ENCODE measurements around the gene FRRS1L.

FRRS1L gene

GRCh38 chr9:109100543-109101201 lies 66.4 kb downstream of the FRRS1L start:
- no peak for DNase-seq

- DNase-seq = no peak
Observed at GRCh38 chr9:109098960-109099308, 68.1 kb downstream of the FRRS1L start.

DNA sequence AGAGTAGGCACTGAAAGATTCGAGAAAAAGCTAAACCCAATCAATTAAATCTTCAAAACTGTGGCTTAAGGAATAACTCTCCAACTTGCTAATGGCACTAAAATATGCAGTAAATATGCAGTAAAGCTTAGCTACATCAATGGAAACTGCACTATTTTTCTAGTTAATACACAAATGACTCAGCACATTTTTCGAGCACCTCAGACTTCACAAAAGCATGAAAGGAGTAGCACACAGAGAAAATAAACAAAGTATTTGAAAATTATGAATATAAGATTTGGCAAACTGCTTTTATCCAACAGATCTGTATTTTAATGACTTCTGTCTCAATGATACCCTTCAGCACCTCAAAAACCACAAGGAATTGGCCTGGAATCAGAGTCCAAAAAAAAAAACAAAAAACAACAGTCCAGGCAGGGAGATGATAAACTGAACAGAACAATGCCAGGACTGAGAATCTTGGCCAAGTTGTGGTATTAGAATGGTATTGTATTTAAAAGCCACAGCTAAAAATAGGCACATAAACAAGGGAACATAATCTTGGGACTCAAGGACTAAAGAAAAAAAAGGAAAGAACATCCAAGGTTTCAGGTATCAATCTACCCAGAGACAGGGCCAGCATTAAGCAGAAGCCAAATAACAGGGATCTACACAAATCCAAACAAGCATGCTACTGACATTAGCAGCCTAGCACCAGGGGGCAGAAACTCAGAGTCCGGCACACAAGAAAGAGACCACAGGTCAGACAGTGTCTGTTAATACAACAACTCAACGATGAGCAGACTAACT lies 68.7 kb downstream of the FRRS1L start:
- no peak for DNase-seq

GRCh38 chr9:109097146-109097545 lies 69.9 kb downstream of the FRRS1L start:
- DNase-seq = no peak

DNA sequence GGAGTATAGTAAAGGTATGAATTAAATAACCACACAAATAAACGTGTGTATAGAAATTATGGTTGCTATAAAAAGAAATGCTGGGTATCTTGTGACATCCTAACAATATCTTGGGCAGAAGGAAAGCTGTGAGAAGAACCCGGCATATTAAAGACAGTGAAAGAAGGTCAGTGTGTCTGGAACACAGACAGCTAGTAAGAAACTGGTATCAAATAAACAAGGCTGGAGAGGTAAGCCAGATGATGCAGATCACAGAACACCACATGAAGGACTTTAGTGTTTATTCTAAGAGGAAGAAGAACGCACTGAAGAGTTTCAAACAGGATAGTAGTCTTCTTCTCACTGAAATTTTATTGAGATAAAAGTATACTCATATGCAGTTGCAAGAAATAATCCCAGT lies 71.7 kb downstream of the FRRS1L start:
- no peak for DNase-seq

DNA sequence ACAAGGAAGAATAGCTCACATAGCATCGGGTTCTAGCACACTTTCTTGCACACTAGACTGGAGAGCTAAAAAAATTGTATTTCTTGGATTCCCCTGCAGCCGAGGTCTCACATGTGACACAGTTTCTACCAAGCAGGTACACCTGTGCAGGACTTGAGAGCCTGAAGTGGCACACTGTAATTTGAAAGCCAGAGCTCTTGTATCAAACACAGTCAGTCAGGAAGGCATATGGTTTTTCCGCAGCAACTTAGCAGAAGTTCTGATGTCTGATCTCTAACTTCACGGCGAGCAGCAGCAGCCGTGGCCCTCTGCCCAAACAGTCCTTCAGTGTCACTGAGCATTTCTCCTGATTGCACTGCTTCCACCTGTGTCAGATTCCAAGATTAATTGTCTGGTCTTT lies 72.8 kb downstream of the FRRS1L start:
- no peak for DNase-seq

- no peak for DNase-seq
Observed at GRCh38 chr9:109092587-109092986, 74.5 kb downstream of the FRRS1L start.

GRCh38 chr9:109092051-109092580 lies 74.9 kb downstream of the FRRS1L start:
- no peak for DNase-seq

DNA sequence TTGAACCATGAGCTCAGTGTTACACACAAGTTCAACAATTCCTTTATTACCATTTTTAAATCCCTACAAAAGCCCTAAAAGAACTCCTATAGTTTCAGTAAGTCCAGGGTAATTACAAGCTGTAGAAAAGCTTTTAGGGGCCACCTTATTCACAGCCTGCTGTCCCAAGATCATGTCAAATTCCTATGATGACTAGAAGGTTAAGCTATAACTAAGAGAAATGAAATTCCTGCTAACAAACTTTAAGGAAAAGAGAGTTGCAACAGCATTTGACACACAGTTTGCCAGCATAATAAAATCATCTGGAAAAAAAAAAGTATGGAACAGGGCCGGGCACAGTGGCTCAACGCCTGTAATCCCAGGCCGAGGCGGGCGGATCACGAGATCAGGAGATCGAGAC lies 78.8 kb downstream of the FRRS1L start:
- DNase-seq = no peak

DNA sequence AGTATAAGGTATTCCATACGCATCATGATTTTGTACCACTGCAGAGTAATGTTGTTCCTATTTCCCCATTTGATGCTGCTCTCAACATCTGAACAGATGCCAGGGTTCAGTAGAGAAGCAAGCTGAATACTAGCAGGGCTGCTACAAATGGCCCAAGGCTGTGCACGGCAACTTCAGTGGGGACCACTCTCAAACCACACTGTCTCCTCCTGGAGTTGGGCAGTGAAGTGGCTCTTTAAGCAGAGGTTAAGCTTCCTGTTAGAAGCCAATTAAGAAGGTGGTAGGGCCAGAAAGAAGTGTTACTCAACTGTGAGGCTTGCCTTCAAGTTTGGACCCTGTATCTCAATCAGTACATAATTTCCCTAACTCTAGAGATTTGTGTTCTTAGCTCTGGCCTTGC lies 79.3 kb downstream of the FRRS1L start:
- no peak for DNase-seq

DNA sequence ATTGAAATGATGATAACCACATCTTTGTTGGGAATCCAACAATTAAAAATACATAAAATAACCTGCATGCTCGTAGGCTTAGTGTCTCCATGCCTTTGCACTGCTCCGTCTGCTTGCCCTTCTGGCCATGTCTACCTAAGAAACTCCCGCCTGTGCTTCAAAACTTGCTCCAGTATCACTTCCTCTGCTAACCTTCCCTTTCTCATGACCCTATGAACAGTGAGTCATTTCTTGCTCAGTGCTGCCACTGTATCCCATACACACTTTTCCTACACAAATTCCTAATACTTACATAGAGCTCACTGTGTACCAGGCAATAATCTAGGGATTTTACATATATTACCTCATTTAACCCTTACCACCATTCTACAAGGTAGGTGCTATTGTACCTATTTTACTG lies 80.8 kb downstream of the FRRS1L start:
- DNase-seq = no peak

DNA sequence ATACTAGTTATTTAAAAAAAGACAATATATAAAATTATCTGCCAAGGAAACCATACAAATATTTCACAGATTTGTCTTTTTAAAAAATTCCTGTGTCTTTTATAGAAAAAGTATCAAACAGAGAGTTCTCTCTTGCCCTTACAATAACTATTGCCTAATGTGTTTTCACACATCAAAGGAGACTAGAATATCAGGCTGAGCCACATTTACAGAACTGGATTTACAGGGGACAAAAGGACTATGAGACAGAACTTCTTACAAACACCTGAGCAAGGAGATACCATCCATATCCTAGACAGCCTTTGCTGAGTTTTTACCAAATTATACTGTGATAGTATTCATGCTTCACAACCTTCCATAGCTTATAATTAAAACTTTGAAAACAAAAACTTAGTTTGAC lies 81.5 kb downstream of the FRRS1L start:
- no peak for DNase-seq

DNA sequence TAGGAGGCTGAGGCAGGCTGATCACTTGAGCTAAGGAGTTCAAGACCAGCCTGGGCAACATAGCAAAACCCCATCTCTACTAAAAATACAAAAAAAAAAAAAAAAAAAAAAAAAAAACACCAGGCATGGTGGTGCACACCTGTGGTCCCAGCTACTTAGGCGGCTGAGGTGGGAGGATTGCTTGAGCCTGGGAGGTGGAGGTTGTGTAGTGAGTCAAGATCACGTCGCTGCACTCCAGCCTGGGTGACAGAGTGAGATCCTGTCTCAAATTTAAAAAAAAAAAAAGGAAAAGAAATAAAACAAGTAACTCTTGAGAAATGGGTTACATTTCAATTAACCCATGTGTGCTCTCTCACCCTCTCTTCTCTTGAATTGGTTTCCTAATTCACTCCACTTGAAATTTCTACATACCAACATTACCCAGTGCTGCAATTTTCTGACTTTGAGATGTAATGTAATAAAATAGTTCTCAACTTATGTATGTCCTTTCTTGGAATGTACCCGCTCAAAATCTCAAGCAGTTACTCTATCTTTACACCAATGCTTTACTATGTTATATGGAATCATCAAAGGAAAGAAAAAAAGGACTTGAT lies 83.1 kb downstream of the FRRS1L start:
- no peak for DNase-seq

GRCh38 chr9:109083141-109083540 lies 83.9 kb downstream of the FRRS1L start:
- DNase-seq = no peak

DNA sequence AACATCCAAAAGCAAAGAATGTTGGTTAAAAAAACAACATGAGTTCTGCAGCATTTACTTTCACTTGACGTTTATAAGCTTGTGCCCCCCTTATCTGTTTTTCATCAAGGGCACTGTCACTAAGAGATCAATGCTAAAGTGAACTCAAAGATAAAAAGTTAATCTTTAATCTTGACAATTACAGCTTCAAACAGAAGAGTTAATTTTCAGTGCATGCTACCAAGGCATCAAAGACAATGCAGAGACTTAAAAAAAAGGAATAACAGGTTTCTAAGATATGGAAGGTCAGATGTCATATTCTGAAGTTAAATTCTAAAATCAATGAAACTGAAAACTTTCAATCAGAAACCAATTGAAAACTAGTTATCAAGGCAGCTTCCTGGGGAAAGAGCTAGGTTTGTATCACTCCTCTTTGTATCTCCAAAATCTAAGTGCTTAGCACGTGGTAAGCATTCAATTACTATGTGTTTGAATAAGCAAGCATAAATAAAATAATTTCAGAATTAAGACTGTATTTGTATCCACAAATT lies 84.9 kb downstream of the FRRS1L start:
- no peak for DNase-seq

All from stimulated activated CD4-positive, alpha-beta T cell treated with anti-CD3 and anti-CD28 coated beads, Interleukin-4, amount 100 ng/mL, for 1 hour (primary cell).